Large intestine (tissue), 3 donors: Measurements from ENCODE around the gene USP36. TPM values are rescaled to one million over a fixed set of nuclear protein-coding genes. Genes with fewer than 3 reads are reported as not detected.
A peak's percentile ranks its signal among the peaks of the same experiment; 100 is the strongest.

Source experiments
- DNase-seq, 2 donors: peaks; one replicate each; pipeline versions ENCODE4 v3.0.0 to v3.0.0-alpha.2; 2013
- H3K27ac ChIP-seq: one replicate; pipeline ENCODE4 v1.5.1; 2013; ENCODE audit warnings: low read length
- H3K27me3 ChIP-seq: 2 replicates; pipeline ENCODE4 v1.6.1; 2013; ENCODE audit warnings: low read length; ENCODE audit not compliant: control insufficient read depth, insufficient read depth
- H3K36me3 ChIP-seq: 2 replicates; pipeline ENCODE4 v1.6.1; 2013; ENCODE audit warnings: low read length; ENCODE audit not compliant: control insufficient read depth, insufficient read depth
- H3K4me1 ChIP-seq: one replicate; pipeline ENCODE4 v1.6.1; 2013; ENCODE audit warnings: low read length; ENCODE audit not compliant: control insufficient read depth, insufficient read depth
- H3K4me3 ChIP-seq: one replicate; pipeline ENCODE4 v1.5.1; 2013; ENCODE audit warnings: low read length
- H3K9me3 ChIP-seq: one replicate; pipeline ENCODE4 v1.6.1; 2013; ENCODE audit warnings: mild to moderate bottlenecking, low read depth, low read length, moderate library complexity; ENCODE audit not compliant: control insufficient read depth
- WGBS: methylation state at CpG from one replicate; pipeline ENCODE4 v1.1.5; 2013; ENCODE audit warnings: low lambda C conversion rate; ENCODE audit not compliant: insufficient coverage; 5-methylcytosine and 5-hydroxymethylcytosine counted together
- polyA plus RNA-seq: library from polyadenylated mRNA; unstranded; fragments of 120-200 nt; gene quantifications from one replicate; pipeline ENCODE4 v1.2.1, GENCODE V29; 2013

USP36 gene
- polyA plus RNA-seq, 1 donor: 49.0 TPM

DNA sequence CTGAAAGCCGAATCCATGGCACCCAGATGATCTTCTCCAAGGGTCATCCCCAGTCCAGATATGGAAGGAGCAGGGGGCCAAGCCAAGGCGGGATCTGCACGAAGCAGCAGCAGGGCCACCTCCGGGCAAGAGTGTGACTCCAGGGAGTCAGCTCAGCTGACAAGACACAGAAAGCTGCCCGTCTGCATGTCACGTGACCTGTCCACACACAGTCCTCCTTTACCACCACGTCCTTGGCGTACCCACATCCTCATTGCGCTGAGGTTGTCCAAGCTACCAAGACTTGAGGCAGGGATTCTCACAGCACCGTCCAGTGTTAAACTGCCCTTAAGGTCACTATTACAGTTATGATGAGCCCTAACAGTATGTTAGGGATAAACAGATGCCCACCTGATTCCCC is 47.2 kb downstream of the USP36 start:
- Histone ChIP-seq H3K36me3 (peaks cover 52% of the 10 kb centered on the region), H3K27ac (no peak overlapping the region), H3K27me3 (no peaks in the 10 kb centered on the region), H3K4me1 (no peaks in the 10 kb centered on the region), H3K9me3 (no peaks in the 10 kb centered on the region), H3K4me3 (no peak overlapping the region)
- WGBS: 80% methylated on average over 1 of the region's 10 CpGs
- no peak for DNase-seq

DNA sequence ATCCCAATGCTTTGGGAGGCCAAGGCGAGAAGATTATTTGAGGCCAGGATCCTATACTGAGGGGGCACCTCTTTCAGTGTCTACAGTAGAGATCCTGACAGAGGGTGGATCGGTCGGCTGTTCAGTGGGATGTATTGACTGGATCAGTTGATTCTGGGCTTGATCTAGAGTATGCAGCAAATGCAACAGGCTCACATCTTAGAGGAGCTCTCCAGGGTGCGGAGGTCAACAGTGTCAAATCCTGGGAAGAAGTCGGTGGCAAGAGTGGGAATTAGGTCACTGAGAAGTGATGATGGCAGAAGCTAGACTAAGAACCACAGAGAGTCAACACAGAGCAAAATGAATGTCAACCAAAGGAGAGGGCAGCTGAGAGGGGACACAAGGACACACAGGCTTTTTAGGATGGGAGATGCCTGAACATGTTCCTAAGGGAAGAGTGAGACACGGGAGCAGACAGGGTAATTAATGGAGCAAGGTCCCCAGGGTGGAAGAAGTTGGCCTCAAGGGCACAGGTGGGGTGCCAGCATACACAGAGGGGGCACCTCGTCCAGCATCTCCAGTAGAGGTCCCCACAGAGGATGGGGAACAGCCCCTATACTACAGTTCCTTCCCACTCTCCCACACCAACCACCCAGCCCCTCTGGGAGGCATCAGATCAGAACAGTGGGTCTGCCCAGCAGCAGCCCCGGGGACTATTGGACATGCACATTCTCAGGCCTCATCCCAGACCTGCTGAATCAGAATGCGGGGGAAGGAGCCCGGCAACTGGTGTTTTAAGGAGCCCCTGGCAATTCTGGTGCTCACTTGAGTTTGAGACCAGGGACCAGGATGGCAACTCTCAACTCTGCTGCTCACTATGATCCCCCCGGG is 48.5 kb downstream of the USP36 start:
- no peak for DNase-seq
- no peaks in the 10 kb centered on the region for H3K4me1 ChIP-seq
- no peak overlapping the region for H3K27ac ChIP-seq
- no peaks in the 10 kb centered on the region for H3K9me3 ChIP-seq
- no peaks in the 10 kb centered on the region for H3K27me3 ChIP-seq
- H3K36me3 ChIP-seq: peaks cover 39% of the 10 kb centered on the region
- no CpG with 5 or more reads among the region's 11 CpGs for WGBS
- H3K4me3 ChIP-seq: no peak overlapping the region

DNA sequence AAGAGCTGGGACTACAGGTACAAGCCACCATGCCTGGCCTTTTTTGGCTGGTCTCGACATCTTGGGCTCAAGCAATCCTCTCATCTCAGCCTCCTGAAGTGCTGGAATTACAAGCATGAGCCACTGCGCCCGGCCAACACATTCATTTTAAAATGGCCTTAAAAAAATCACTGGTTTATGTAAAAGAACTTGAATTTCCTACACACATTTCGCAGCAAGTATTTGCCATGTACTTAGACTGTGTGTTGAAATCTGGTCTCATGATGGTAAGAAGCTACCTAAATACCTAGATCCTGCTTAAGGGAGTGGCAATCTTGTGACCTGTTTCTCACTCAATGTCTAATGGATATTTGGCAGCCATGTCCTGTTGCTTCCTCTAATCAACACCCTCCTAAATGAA is 50.1 kb downstream of the USP36 start:
- Histone ChIP-seq H3K36me3 (peaks cover 24% of the 10 kb centered on the region), H3K4me1 (no peaks in the 10 kb centered on the region), H3K27ac (no peak overlapping the region), H3K27me3 (no peaks in the 10 kb centered on the region), H3K4me3 (no peak overlapping the region), H3K9me3 (no peaks in the 10 kb centered on the region)
- DNase-seq: no peak
- no CpG with 5 or more reads among the region's 4 CpGs for WGBS

DNA sequence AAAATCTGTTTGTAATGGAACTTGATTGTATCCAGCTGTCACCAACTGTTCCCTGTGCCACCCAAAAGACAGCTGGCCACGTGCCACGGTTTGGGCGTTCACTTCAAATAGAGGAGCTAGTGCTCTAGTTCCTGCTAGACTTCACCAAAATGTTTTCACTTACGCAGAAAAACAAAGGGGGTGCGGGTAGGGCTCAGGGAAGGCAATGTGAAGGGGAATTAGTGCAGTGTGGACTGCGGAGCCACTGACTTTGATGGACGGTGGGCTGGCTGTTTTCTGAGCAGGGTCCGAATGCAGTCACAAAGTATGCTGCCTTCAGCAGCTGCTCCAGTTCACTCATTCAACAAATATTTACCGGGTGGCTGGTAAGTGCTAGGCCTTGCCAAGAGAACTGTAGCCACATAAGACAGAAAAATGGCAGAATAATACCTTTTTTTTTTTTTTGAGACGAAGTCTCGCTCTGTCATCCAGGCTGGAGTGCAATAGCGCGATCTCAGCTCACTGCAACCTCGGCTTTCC is 50.9 kb downstream of the USP36 start:
- Histone ChIP-seq H3K4me3 (no peak overlapping the region), H3K4me1 (no peaks in the 10 kb centered on the region), H3K27me3 (no peaks in the 10 kb centered on the region), H3K36me3 (peaks cover 17% of the 10 kb centered on the region), H3K9me3 (no peaks in the 10 kb centered on the region), H3K27ac (peak overlapping the region; percentile 20)
- no CpG with 5 or more reads among the region's 14 CpGs for WGBS
- DNase-seq: no peak

DNA sequence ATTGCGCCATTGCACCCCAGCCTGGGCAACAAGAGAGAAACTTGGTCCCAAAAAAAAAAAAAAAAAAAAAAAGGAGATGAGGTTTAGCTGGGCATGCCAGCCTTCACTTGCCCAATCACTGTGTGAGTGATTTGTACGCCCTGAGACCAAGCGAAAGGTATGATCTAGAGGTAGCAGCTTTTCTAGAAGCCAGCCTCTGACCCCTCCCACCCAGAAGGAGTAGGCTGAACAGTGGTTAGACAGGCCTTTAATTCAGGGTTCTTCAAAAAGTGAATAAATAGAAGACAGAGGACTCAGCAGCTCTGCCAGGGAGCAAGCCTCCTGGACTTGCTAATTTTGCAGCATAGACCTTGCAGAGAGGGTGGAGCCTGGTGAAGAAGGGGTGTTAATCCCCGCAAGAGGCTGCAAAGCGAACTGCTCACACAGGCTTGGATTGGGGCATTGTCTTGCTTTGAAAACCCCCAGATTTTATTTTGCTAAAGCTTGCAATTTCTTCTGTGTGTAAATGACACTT is 51.4 kb downstream of the USP36 start:
- H3K4me1 ChIP-seq: no peaks in the 10 kb centered on the region
- WGBS: no CpG with 5 or more reads among the region's 5 CpGs
- no peak overlapping the region for H3K27ac ChIP-seq
- DNase-seq: no peak
- H3K36me3 ChIP-seq: peaks cover 13% of the 10 kb centered on the region
- H3K4me3 ChIP-seq: no peak overlapping the region
- H3K9me3 ChIP-seq: no peaks in the 10 kb centered on the region
- no peaks in the 10 kb centered on the region for H3K27me3 ChIP-seq

DNA sequence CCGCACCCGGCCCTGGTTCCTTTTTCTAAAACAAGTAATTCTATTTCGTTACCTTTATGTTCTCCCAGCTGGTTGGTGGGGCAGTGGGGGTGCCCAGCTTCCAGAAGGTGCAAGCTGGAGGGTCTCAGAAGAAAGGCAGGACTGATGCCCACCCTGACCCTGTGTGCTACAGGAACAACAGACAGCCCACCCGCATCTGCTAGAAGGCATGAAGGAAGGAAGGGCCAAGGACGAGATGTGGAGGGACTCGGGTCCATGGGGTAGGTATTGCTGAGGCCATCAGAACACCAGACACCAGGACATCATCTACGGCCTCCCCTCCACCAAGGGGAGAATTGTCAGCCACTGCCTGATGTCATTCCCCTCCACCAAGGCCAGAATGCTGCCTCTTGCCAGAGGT is 52.2 kb downstream of the USP36 start:
- Histone ChIP-seq H3K27ac (no peak overlapping the region), H3K4me1 (no peaks in the 10 kb centered on the region), H3K36me3 (peaks cover 7% of the 10 kb centered on the region), H3K27me3 (no peaks in the 10 kb centered on the region), H3K4me3 (no peak overlapping the region), H3K9me3 (no peaks in the 10 kb centered on the region)
- no CpG with 5 or more reads among the region's 7 CpGs for WGBS
- DNase-seq: no peak

DNA sequence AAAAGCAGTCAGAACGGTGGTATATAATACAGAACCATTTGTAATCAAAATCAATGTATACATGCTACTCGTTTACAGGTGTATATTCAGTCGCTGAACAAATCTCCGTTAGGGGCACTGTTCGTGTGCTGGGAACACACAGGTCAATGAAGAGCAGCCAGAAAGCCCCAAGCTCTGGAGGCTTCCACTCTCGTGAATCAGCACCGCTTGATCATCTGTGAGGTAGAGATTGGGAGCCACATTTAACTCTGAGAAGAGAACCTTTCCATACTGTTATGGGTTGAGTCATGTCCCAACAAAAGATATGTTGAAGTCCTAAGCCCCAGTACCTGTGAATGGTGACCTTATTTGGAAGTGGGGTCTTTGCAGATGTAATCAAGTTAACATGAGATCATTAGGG is 53.2 kb downstream of the USP36 start:
- no CpG with 5 or more reads among the region's 7 CpGs for WGBS
- Histone ChIP-seq H3K4me3 (no peak overlapping the region), H3K36me3 (peaks cover 4% of the 10 kb centered on the region), H3K27ac (no peak overlapping the region), H3K4me1 (peaks cover 5% of the 10 kb centered on the region), H3K27me3 (no peaks in the 10 kb centered on the region), H3K9me3 (no peaks in the 10 kb centered on the region)
- DNase-seq: no peak

DNA sequence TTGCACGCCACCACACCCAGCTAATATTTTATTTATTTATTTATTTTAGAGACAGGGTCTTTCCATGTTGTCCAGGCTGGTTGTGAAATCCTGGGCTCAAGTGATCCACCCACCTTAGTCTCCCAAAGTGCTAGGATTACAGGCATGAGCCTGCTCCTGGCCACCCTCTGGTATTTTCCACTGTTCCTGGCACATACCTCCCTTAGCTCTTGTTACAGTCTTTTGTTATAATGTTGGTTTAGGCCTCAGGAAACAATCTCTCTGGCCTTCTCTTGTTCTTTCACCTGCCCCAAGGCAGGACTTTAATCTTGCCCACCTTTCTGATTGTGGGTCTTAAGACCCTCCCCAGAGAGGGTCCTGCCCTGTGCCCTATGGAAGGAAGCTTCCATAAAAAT is 55.0 kb downstream of the USP36 start:
- Histone ChIP-seq H3K4me3 (no peak overlapping the region), H3K36me3 (peaks cover 2% of the 10 kb centered on the region), H3K27ac (no peak overlapping the region), H3K4me1 (peaks cover 5% of the 10 kb centered on the region), H3K9me3 (no peaks in the 10 kb centered on the region), H3K27me3 (no peaks in the 10 kb centered on the region)
- DNase-seq: no peak
- WGBS: no CpG with 5 or more reads among the region's 1 CpG

DNA sequence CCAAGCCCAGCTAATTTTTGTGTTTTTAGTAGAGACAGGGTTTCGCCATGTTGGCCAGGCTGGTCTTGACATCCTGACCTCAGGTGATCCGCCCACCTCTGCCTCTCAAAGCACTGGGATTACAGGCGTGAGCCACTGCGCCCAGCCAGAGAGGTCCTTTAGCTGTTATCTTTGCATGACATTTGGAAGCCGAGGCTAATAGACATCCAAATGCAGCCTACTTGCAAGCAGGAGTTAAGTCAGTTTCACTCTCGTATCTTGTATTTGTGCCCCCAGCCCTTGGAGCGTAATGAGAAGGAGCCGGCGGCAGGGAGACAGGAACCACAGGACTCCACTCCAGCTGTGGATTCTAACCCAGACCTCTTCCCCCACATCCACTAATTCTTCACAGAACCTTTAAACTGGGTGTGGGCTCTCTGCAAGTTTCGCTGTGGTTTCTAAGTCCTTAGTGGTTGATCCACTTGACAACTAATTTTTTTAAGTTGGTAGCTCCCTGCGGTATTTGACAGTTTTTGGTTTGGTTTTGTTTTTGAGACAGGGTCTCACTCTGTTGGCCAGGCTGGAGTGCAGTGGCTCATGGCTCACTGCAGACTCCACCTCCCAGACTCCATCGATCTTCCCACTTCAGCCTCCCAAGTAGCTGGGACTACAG is 55.5 kb downstream of the USP36 start:
- Histone ChIP-seq H3K27me3 (no peaks in the 10 kb centered on the region), H3K9me3 (no peaks in the 10 kb centered on the region), H3K36me3 (peaks cover 2% of the 10 kb centered on the region), H3K4me1 (peaks cover 6% of the 10 kb centered on the region), H3K27ac (no peak overlapping the region), H3K4me3 (no peak overlapping the region)
- DNase-seq: no peak
- no CpG with 5 or more reads among the region's 12 CpGs for WGBS

DNA sequence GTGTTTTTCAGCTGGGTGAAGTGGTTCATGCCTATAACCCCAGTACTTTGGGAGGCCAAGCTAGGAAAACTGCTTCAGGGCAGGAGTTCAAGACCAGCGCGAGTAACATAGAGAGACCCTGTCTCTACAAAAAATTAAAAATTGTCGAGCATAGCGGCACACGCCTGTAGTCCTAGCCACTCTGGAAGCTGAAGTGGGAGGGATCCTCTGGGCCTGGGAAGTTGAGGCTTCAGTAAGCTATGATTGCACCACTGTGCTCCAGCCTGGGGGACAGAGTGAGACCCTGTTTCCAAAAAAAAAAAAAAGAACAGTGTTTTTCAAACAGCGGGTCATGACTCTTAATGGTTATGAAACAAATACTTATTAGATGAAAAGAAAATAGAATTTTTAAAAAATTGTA is 56.3 kb downstream of the USP36 start:
- no peaks in the 10 kb centered on the region for H3K27me3 ChIP-seq
- peaks cover 9% of the 10 kb centered on the region for H3K4me1 ChIP-seq
- no peak overlapping the region for H3K4me3 ChIP-seq
- DNase-seq: no peak
- H3K9me3 ChIP-seq: no peaks in the 10 kb centered on the region
- H3K36me3 ChIP-seq: peaks cover 2% of the 10 kb centered on the region
- no CpG with 5 or more reads among the region's 6 CpGs for WGBS
- no peak overlapping the region for H3K27ac ChIP-seq
